ENCODE results near the gene TP53TG5.

DNA sequence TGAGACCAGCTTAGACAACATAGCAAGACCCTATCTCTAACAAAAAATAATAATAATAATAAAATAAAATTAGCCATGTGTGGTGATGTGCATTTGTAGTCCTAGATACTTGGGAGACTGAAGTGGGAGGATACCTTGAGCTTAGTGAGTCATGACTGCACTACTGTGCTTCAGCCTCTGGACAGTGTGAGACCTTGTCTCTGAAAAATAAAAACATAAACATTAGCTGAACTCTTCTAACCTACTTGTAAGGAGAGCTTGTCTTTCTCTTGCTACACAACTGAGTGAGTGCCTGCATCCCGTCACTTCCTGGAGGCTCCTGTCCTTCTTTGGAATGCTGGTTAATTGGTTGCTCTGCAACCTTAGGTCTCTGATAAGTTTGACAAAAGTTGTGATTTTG, 24.8 kb upstream of the TP53TG5 start:
- TF ChIP-seq, protein P1, sequence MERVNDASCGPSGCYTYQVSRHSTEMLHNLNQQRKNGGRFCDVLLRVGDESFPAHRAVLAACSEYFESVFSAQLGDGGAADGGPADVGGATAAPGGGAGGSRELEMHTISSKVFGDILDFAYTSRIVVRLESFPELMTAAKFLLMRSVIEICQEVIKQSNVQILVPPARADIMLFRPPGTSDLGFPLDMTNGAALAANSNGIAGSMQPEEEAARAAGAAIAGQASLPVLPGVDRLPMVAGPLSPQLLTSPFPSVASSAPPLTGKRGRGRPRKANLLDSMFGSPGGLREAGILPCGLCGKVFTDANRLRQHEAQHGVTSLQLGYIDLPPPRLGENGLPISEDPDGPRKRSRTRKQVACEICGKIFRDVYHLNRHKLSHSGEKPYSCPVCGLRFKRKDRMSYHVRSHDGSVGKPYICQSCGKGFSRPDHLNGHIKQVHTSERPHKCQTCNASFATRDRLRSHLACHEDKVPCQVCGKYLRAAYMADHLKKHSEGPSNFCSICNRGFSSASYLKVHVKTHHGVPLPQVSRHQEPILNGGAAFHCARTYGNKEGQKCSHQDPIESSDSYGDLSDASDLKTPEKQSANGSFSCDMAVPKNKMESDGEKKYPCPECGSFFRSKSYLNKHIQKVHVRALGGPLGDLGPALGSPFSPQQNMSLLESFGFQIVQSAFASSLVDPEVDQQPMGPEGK (CRISPR knock-in tag; IDR thresholded peaks at IDR 0.05; ENCODE audit: borderline replicate concordance) = no peak
- TF ChIP-seq ZNF565 (CRISPR knock-in tag; conservative IDR thresholded peaks at IDR 0.05; ENCODE audit: low read depth) = no peak
- TF ChIP-seq PPARA (CRISPR knock-in tag; IDR thresholded peaks at IDR 0.05; ENCODE audit: borderline replicate concordance) = no peak
- no peak for TF ChIP-seq RARB (CRISPR knock-in tag; IDR thresholded peaks at IDR 0.05)
- TF ChIP-seq, protein P2, sequence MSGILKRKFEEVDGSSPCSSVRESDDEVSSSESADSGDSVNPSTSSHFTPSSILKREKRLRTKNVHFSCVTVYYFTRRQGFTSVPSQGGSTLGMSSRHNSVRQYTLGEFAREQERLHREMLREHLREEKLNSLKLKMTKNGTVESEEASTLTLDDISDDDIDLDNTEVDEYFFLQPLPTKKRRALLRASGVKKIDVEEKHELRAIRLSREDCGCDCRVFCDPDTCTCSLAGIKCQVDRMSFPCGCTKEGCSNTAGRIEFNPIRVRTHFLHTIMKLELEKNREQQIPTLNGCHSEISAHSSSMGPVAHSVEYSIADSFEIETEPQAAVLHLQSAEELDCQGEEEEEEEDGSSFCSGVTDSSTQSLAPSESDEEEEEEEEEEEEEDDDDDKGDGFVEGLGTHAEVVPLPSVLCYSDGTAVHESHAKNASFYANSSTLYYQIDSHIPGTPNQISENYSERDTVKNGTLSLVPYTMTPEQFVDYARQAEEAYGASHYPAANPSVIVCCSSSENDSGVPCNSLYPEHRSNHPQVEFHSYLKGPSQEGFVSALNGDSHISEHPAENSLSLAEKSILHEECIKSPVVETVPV (CRISPR knock-in tag; IDR thresholded peaks at IDR 0.05) = no peak
- TF ChIP-seq ISL1 (CRISPR knock-in tag; IDR thresholded peaks at IDR 0.05) = no peak
